Naive thymus-derived CD8-positive, alpha-beta T cell (primary cell): ENCODE measurements around the gene SGF29. TPM values are rescaled to one million over a fixed set of nuclear protein-coding genes. Genes with fewer than 3 reads are reported as not detected.
A peak's percentile ranks its signal among the peaks of the same experiment; 100 is the strongest.
"Not testable (repeated sequence)": the region's sequence is repeated elsewhere in the genome, so short reads cannot be mapped to it uniquely, and the experiment has no call there.

ENCODE experiments used
- ATAC-seq, 2 donors: fragments of 150-1000 bp; cut with Tn5 transposase in 1 of 2; sonication (Bioruptor Pico), chemical (Tn5 transposase) in 1 of 2; 1 replicate in 1 of 2; 2 replicates in 1 of 2; pipeline ENCODE4 v1.10.0; 2021; ENCODE audit warnings: mild to moderate bottlenecking in 2 of 2, moderate library complexity in 2 of 2
- POLR2A ChIA-PET: fragments of 350-600 bp; sonication (Branson Sonifier 250); formaldehyde crosslinking; loops from one replicate; lab custom pipeline; 2021; ENCODE audit warnings: antibody characterized with exemption; lab: Charles Lee
- DNase-seq, 10 donors: peaks; one replicate each; pipeline versions ENCODE4 v3.0.0 to v3.0.0-alpha.2; 2020 to 2022
- H3K27ac Mint-ChIP-seq, 10 donors: one replicate each; pipeline ENCODE4 v1.8.0; 2020 to 2022; ENCODE audit warnings: mild to moderate bottlenecking in 10 of 10, mixed read lengths in 10 of 10, moderate library complexity in 4 of 10, inconsistent platforms in 1 of 10
- H3K27me3 Mint-ChIP-seq, 5 donors: one replicate each; pipeline ENCODE4 v1.8.0; 2021 to 2022; ENCODE audit warnings: mixed read lengths in 5 of 5
- H3K36me3 Mint-ChIP-seq, 3 donors: one replicate each; pipeline ENCODE4 v1.8.0; 2020 to 2022; ENCODE audit warnings: mixed read lengths in 3 of 3, mild to moderate bottlenecking in 2 of 3, inconsistent platforms in 1 of 3
- H3K4me1 Mint-ChIP-seq, 4 donors: one replicate each; pipeline ENCODE4 v1.8.0; 2021 to 2022; ENCODE audit warnings: mixed read lengths in 4 of 4
- H3K4me3 Mint-ChIP-seq, 10 donors: one replicate each; pipeline ENCODE4 v1.8.0; 2020 to 2022; ENCODE audit warnings: mild to moderate bottlenecking in 10 of 10, mixed read lengths in 10 of 10, moderate library complexity in 6 of 10, inconsistent platforms in 1 of 10
- H3K9me3 Mint-ChIP-seq, 9 donors: one replicate each; pipeline ENCODE4 v1.8.0; 2020 to 2022; ENCODE audit warnings: mixed read lengths in 9 of 9, mild to moderate bottlenecking in 3 of 9, inconsistent platforms in 1 of 9, moderate library complexity in 1 of 9
- polyA plus RNA-seq, 3 donors: library from polyadenylated mRNA; unstranded; fragments of 300-500 nt; fragmentation: Illumina TruSeq; gene quantifications; one replicate each; pipeline ENCODE4 v1.2.3, GENCODE V29; 2021
- total RNA-seq, 8 experiments: library from RNA in 2 of 8; stranded (reverse) in 2 of 8; gene quantifications; one replicate each; pipeline ENCODE4 v1.2.3 and lab custom pipeline; 2021 to 2026

Gene SGF29
- total and polyA plus RNA-seq, 5 experiments from 2014 or later = 48.3 to 73.0 (median 68.3) TPM

DNA sequence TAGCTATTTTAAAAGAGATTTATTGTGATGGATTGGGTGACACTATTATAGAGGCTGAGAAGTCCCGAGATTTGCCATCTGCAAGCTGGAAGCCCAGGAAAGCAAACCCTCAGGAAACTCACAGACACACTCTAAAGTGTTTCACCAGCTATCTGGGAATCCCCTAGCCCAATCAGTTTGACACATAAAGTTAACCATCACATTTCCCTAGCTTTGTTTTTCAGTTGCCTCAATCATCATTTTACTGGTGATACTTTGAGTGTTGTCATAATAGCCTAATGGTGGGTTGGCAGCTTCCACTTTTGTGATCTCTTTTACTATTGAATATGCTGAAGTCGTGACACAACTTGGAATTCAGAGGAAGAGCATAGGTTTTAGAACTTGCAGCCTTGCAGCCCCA lies 1.8 kb downstream of the SGF29 start:
- Mint-ChIP-seq H3K27me3 (no peaks in the 10 kb centered on the region), H3K9me3 (no peaks in the 10 kb centered on the region), H3K36me3 (peaks cover 5 to 33% (median 20%) of the 10 kb centered on the region in 3 donors), H3K4me1 (peaks cover 14 to 54% (median 49%) of the 10 kb centered on the region in 4 donors), H3K27ac (peak overlapping the region in 2 of 10 donors; percentile 3 to 27), H3K4me3 (peak overlapping the region in 6 of 10 donors; percentile 8 to 54 (median 14))
- ATAC-seq (no peak), DNase-seq (no peak)
- POLR2A ChIA-PET = interaction anchor here (0.8 to 2.3 kb wide), 4 partner anchors 21 to 277 kb away, joined by 3 to 5 read pairs (median 4); partner anchors contain the start of genes APOBR and CLN3

DNA sequence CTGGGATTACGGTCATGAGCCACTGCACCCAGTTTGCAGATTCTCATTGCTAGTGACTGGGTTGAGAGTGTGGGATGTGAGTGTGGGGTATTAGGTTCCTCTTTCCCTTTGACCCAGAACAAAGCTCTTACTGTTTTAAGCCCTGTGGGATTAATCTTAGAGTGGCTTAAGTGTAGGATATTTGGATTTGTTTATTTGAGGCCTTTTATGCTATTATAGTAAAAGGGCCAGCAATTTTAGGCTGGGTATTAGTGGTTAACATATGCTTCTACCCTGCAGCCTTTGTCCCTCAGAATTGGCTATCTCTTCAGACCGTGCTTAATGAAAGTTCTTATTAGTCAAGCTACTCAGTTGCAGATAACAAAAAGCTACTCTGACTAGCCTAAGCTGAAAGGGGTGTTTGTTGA lies 3.2 kb downstream of the SGF29 start:
- Mint-ChIP-seq H3K9me3 (no peaks in the 10 kb centered on the region), H3K4me1 (peaks cover 16 to 61% (median 55%) of the 10 kb centered on the region in 4 donors), H3K36me3 (peaks cover 5 to 38% (median 20%) of the 10 kb centered on the region in 3 donors), H3K27ac (peak overlapping the region in 2 of 10 donors; percentile 34 to 38), H3K4me3 (peak overlapping the region in 4 of 10 donors; percentile 7 to 49 (median 29)), H3K27me3 (no peaks in the 10 kb centered on the region)
- DNase-seq = no peak
- POLR2A ChIA-PET = interaction anchor here (1.0 to 2.3 kb wide), 3 partner anchors 63 to 280 kb away, joined by 4 to 5 read pairs (median 5); partner anchors contain the start of genes APOBR and ATXN2L
- no peak for ATAC-seq

DNA sequence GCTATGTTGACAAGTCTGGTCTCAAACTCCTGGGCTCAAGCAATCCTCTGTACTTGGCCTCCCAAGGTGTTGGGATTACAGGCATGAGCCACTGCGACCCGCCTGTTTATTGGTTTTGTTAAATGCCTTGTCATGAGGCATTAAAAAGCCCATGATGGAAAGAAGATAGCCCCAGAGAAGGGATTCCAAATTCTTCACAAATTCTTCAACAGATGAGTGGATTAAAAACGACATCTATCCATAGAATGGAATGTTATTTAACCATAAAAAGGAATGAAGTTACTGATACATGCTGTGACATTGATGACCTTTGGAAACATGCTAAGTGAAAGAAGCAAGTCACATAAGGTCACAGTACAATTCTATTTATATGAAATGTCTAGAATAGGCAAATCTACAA lies 4.7 kb downstream of the SGF29 start:
- Mint-ChIP-seq H3K36me3 (peaks cover 5 to 49% (median 20%) of the 10 kb centered on the region in 3 donors), H3K27ac (no peak overlapping the region), H3K4me3 (no peak overlapping the region), H3K9me3 (no peaks in the 10 kb centered on the region), H3K27me3 (no peaks in the 10 kb centered on the region), H3K4me1 (peaks cover 20 to 70% (median 62%) of the 10 kb centered on the region in 4 donors)
- POLR2A ChIA-PET = no interaction called here
- ATAC-seq (no peak), DNase-seq (no peak)

DNA sequence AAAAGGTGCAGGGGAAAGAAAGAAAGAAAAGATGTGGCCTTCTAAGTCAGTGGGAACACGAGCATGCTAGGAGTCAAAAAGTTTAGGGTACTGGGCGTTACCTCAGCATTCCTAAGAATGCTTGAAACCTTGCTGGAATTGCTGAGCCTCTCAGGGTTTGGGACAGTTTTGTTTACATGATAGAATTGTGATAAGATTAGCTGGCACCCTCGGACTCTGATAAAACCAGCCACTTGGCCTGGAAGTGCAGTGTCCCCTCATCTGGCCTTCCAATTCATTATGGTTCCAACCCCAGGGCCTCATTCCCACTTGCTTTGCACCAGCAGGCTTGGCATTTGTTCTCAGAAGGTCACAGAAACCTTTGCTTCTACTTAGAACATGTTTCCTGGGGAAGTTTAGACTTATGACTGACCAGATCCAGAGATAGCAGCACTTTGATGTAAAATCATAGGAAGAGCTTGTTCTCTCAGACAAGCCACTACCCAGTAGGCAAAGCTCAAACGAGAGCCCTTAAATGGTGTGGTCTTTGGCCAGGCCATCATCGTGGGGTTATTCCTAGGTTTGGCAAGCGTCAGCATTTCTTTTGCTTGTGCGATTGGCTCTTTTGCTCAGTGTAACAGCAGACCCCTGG lies 8.0 kb downstream of the SGF29 start:
- no peak for DNase-seq
- H3K36me3 Mint-ChIP-seq = peaks cover 5 to 61% (median 30%) of the 10 kb centered on the region in 3 donors
- no peaks in the 10 kb centered on the region for H3K27me3 Mint-ChIP-seq
- H3K4me1 Mint-ChIP-seq = peaks cover 18 to 62% (median 51%) of the 10 kb centered on the region in 4 donors
- H3K9me3 Mint-ChIP-seq = peaks cover 0 to 11% (median 3%) of the 10 kb centered on the region in 9 donors
- no peak overlapping the region for H3K27ac Mint-ChIP-seq
- peak overlapping the region in 1 of 10 donors; percentile 28 for H3K4me3 Mint-ChIP-seq
- ATAC-seq = no peak
- POLR2A ChIA-PET = interaction anchor here (0.6 kb wide), 2 partner anchors 15 to 24 kb away, joined by 3 to 4 read pairs; no protein-coding TSS in a partner anchor

DNA sequence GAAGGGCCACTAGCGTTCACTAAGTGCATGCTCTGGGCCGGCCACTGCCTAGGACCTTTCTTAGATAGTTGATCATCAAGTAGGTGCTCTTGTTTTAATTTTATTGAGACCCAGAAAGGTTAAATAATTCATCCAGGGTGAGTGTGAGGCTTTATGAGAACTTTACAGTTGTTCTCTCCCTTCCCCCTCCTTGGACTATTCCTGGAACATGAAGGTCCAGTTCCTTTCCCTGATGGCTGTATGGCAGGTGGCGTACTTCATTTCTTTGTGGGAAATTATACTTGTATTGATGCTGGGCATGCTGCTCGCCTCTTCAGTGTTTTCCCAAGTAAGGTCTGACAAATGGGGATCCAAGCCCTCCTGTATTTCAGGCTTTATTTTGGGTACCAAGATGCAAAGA lies 8.5 kb downstream of the SGF29 start:
- Mint-ChIP-seq H3K4me1 (peaks cover 17 to 58% (median 47%) of the 10 kb centered on the region in 4 donors), H3K9me3 (peaks cover 0 to 11% (median 3%) of the 10 kb centered on the region in 9 donors), H3K4me3 (no peak overlapping the region), H3K27me3 (no peaks in the 10 kb centered on the region), H3K36me3 (peaks cover 5 to 58% (median 30%) of the 10 kb centered on the region in 3 donors), H3K27ac (peak overlapping the region in 1 of 10 donors; percentile 55)
- DNase-seq (no peak), ATAC-seq (no peak)
- POLR2A ChIA-PET = no interaction called here

DNA sequence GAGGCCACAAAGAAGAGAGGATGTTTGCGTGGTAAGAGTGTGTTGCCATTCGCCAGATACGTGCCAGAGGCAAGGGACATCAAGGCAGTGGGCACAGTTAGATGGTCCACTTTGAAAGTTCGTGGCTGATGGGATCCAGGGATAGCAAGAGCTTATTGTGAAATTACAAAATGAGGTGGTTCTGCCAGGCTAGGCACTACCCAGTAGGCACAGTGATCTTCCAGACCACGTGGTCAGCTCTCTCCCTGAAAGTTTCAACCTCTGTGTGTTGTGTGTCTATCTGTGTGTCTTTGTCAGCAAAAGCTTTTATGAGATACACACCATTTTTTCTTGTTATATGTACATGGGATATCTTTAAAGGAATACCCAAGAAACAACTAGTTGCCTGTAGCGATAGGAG lies 9.5 kb downstream of the SGF29 start:
- Mint-ChIP-seq H3K27ac (peak overlapping the region in 4 of 10 donors; percentile 32 to 74 (median 52)), H3K4me3 (peak overlapping the region in 1 of 10 donors; percentile 48), H3K36me3 (peaks cover 10 to 52% (median 33%) of the 10 kb centered on the region in 3 donors), H3K4me1 (peaks cover 18 to 61% (median 46%) of the 10 kb centered on the region in 4 donors), H3K27me3 (no peaks in the 10 kb centered on the region), H3K9me3 (peaks cover 0 to 11% (median 3%) of the 10 kb centered on the region in 9 donors)
- no peak for DNase-seq
- POLR2A ChIA-PET = interaction anchor here (0.7 kb wide), 1 partner anchor 396 kb away, joined by 4 read pairs; no protein-coding TSS in a partner anchor
- ATAC-seq = no peak

DNA sequence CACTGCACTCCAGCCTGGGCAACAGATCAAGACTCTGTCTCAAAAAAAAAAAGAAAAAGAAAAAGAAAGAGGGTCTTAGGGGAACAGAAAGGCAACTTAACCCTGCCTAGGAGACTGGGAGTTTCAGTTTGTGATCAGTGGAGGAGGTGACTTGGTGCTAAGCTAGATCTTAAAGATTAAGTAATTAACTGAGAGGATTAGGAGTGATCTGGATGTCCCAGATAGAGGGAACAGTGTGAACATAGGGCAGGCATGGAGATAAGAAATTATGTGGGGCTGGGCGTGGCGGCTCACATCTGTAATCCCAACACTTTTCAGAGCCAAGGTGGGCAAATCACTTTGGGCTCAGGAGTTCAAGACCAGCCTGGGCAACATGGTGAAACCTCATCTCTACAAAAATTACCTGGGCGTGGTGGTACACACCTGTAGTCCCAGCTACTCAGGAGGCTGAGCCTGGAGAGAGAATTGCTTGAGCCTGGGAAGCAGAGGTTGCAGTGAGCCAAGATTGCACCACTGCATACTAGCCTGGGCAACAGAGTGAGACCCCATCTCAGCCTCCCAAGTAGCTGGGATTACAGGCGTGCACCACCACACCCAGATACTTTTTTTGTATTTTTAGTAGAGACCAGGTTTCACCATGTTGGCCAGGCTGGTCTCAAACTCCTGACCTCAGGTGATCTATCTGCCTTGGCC lies 12.7 kb downstream of the SGF29 start:
- DNase-seq, POLR2A ChIA-PET, ATAC-seq, H3K4me3 Mint-ChIP-seq, H3K27me3 Mint-ChIP-seq: not testable (repeated sequence)
- H3K36me3 Mint-ChIP-seq = peaks cover 5 to 44% (median 21%) of the 10 kb centered on the region in 3 donors
- H3K27ac Mint-ChIP-seq = peak overlapping the region in 1 of 10 donors; percentile 82
- H3K4me1 Mint-ChIP-seq = peaks cover 23 to 57% (median 38%) of the 10 kb centered on the region in 4 donors
- peaks cover 0 to 11% (median 3%) of the 10 kb centered on the region in 9 donors for H3K9me3 Mint-ChIP-seq

DNA sequence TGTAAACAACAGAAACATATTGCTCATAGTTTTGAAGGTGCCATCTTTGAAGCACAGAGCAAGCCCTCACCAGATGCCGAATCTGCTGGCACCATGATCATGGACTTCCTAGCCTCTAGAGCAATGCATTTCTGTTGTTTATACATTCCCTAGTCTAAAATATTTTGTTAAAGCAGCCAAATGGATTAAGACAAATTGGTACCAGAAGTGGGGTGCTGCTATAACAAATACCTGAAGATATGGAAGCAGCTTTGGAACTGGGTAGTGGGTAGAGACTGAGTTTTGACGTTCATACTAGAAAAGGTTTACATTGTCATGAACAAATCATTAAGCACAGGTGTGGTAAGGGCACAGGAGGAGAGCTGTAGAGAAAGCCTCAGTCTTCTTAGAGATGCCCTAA lies 13.6 kb downstream of the SGF29 start:
- peaks cover 5 to 41% (median 21%) of the 10 kb centered on the region in 3 donors for H3K36me3 Mint-ChIP-seq
- ATAC-seq (no peak), DNase-seq (no peak)
- no peaks in the 10 kb centered on the region for H3K27me3 Mint-ChIP-seq
- POLR2A ChIA-PET = no interaction called here
- peaks cover 0 to 11% (median 3%) of the 10 kb centered on the region in 9 donors for H3K9me3 Mint-ChIP-seq
- H3K4me3 Mint-ChIP-seq = no peak overlapping the region
- peak overlapping the region in 1 of 10 donors; percentile 11 for H3K27ac Mint-ChIP-seq
- H3K4me1 Mint-ChIP-seq = peaks cover 24 to 59% (median 36%) of the 10 kb centered on the region in 4 donors

DNA sequence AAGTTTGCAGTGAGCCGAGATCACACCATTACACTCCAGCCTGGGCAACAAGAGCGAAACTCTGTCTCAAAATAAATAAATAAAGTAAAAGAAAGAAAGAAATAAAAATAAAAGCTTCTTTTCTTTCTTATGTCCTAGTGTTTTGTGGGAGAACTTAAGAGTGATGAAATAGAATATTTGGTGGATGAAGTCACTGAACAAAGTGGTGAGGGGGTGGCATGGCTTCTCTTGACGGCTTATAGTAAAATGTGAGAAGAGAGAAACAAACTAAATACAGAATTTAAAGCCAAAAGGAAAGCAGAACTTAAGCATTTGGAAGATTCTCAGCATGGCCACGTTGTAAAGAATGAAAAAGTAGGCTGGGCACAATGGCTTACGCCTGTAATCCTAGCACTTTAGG lies 15.3 kb downstream of the SGF29 start:
- peaks cover 28 to 65% (median 43%) of the 10 kb centered on the region in 4 donors for H3K4me1 Mint-ChIP-seq
- peaks cover 5 to 34% (median 21%) of the 10 kb centered on the region in 3 donors for H3K36me3 Mint-ChIP-seq
- POLR2A ChIA-PET = no interaction called here

DNA sequence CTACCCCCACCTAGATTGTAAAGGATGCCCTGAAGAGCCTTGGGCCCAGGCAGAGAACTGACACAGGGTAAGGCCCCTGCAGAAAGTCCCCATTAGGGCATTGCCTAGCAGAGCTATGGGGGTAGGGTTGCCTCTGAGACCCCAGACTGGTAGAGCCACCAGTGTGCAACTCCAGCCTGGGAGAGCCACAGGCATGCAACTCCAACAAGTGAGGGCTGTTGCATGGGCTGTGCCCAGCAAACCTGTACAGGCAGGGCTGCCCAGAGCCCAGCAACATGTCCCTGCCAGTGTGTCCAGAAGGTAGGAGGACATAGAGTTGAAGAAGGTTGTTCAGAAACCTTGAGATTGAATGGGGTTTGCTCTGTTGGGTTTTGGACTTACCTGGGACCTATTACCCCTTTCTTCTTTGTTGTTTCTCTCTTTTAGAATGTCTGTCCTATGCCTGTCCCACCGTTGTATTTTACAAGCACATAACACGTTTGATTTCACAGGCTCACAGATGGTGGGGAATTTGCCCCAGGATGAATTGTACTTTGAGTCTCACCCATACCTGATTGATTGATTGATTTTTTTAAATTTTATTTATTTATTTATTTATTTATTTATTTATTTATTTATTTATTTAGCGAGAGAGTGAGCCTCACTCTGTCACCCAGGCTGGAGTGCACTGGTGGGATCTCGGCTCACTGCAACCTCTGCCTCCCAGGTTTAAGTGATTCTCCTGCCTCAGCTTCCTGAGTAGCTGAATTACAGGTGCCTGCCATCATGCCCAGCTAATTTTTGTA lies 16.4 kb downstream of the SGF29 start:
- POLR2A ChIA-PET = no interaction called here
- Mint-ChIP-seq H3K27ac (peak overlapping the region in 4 of 10 donors; percentile 3 to 68 (median 51)), H3K9me3 (peaks cover 0 to 11% (median 3%) of the 10 kb centered on the region in 9 donors), H3K36me3 (peaks cover 5 to 39% (median 20%) of the 10 kb centered on the region in 3 donors), H3K27me3 (no peaks in the 10 kb centered on the region), H3K4me3 (no peak overlapping the region), H3K4me1 (peaks cover 30 to 69% (median 47%) of the 10 kb centered on the region in 4 donors)
- no peak for ATAC-seq
- DNase-seq = no peak

More for the DNA sequence above, 15.3 kb downstream of the SGF29 start:
- no peak for DNase-seq
- Mint-ChIP-seq H3K9me3 (peaks cover 0 to 11% (median 3%) of the 10 kb centered on the region in 9 donors), H3K27ac (peak overlapping the region in 6 of 10 donors; percentile 0 to 41 (median 14)), H3K4me3 (no peak overlapping the region), H3K27me3 (no peaks in the 10 kb centered on the region)
- ATAC-seq = no peak

DNA sequence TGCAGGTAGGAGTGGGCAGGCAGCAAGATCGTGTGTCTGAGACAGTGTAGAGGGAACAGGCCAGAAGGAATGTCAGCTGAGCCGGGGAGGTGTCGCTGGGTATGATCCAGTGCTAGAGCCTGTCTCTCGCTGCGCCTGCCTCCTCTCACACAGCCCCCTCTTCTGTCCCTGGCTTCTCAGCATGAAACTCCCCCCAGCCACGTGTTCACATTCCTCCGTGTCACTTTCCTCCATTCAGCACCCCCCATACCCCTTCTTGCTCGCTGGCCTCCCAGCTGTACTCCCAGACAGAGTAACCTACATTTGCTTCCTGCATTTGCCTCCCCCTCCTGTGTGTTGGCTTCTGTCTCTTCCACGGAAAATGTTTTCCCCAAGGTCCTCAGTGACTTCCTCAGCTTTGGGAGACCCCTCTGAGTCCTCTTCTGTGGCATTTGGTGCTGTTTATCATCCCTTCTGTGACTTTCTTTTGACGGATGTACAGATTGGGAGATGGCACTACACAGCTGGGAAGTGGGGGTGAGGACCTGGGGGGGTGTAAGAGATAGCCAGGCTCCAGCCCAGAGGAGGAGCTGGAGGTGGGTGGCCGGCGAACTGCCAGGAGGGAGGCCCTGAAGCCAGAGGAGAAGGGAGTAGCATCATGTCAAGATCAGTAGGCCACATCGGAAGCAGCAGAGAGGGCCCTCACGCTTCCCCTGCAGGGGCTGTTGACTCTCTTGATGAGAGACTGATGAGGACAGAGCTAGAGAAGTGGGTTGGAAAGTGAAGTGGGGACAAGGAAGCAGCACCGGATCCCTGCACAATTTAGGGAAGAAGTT lies 19.2 kb downstream of the SGF29 start:
- POLR2A ChIA-PET = no interaction called here

More for the DNA sequence above, 19.2 kb downstream of the SGF29 start:
- Mint-ChIP-seq H3K27me3 (no peaks in the 10 kb centered on the region), H3K9me3 (no peaks in the 10 kb centered on the region), H3K4me1 (peaks cover 28 to 62% (median 44%) of the 10 kb centered on the region in 4 donors), H3K4me3 (no peak overlapping the region), H3K36me3 (peaks cover 0 to 33% (median 3%) of the 10 kb centered on the region in 3 donors), H3K27ac (peak overlapping the region in 9 of 10 donors; percentile 38 to 90 (median 74))
- ATAC-seq = no peak
- DNase-seq = no peak
